22Rv1 (cell line): ENCODE measurements around the gene TYW3.

ENCODE experiments used
- H3K27ac ChIP-seq: fragments of 450-650 bp; 2 replicates; pipeline ENCODE4 v1.5.1; 2017
- CTCF ChIP-seq: fragments of 450-650 bp; IDR thresholded peaks from 2 replicates; pipeline ENCODE4 v1.5.1; 2017; ENCODE audit warnings: mild to moderate bottlenecking
- ZFX ChIP-seq: fragments of 450-650 bp; IDR thresholded peaks from 2 replicates; pipeline ENCODE4 v1.6.1; 2017; ENCODE audit warnings: antibody characterized with exemption, borderline replicate concordance

The TYW3 gene

GRCh38 chr1:74775735-74776134 is 42.8 kb downstream of the TYW3 start:
- H3K27ac ChIP-seq, result no peak overlapping the region
- no peak for TF ChIP-seq CTCF
- no peak for TF ChIP-seq ZFX

- no peak for TF ChIP-seq CTCF
- TF ChIP-seq ZFX, result no peak
- H3K27ac ChIP-seq, result no peak overlapping the region
These were observed 44.6 kb downstream of the TYW3 start for GRCh38 chr1:74777525-74777924.

- no peak overlapping the region for H3K27ac ChIP-seq
- TF ChIP-seq ZFX (no peak), CTCF (no peak)
These were observed 46.8 kb downstream of the TYW3 start for GRCh38 chr1:74779750-74780149.

- no peak overlapping the region for H3K27ac ChIP-seq
- TF ChIP-seq CTCF (no peak), ZFX (no peak)
These were observed 47.6 kb downstream of the TYW3 start for GRCh38 chr1:74780594-74780993.

- TF ChIP-seq ZFX (no peak), CTCF (no peak)
- no peak overlapping the region for H3K27ac ChIP-seq
These were observed 53.0 kb downstream of the TYW3 start for GRCh38 chr1:74785944-74786343.

- no peak overlapping the region for H3K27ac ChIP-seq
- TF ChIP-seq CTCF (no peak), ZFX (no peak)
These were observed 57.5 kb downstream of the TYW3 start for GRCh38 chr1:74790453-74790852.

GRCh38 chr1:74791491-74791890 is 58.5 kb downstream of the TYW3 start:
- no peak overlapping the region for H3K27ac ChIP-seq
- TF ChIP-seq ZFX (no peak), CTCF (no peak)
